ENCODE data around the gene DYNLL1. TPM values are rescaled to one million over a fixed set of nuclear protein-coding genes. Genes with fewer than 3 reads are reported as not detected.

The DYNLL1 gene
- total RNA-seq, 4 donors from 2014 or later = 310 to 529 (median 388) TPM

DNA sequence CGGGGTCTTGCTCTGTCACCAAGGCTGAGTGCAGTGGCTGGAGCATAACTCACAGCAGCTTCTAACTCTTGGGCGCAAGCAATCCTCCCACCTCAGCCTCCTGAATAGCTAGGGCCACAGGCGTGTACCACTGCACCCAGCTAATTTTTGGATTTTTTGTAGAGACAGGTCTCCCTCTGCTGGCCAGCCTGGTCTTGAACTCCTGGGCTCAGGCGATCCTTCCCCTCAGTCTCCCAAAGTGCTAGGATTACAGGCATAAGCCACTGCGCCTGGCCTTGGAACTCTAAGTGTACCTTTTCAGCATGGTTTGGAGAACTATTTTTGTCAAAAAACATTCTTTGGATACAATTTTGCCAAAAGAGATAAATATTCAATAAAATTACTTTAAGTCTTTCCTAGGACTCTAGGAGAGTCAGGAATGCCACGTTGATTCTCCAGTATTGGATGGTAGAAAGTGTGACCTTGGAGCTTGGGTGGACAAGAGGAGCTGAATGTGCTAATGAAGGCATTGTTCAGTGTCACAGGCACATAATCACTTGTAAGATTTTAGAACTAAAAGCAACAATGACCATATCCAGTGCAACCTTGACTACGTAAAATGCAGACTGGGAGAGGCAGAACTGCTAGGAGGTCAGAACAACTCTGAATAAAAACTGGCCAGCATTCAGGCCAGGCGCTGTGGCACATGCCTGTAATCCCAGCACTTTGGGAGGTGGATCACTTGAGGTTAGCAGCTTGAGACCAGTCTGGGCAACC lies 29.2 kb upstream of the DYNLL1 start:
- TF ChIP-seq, protein P1, sequence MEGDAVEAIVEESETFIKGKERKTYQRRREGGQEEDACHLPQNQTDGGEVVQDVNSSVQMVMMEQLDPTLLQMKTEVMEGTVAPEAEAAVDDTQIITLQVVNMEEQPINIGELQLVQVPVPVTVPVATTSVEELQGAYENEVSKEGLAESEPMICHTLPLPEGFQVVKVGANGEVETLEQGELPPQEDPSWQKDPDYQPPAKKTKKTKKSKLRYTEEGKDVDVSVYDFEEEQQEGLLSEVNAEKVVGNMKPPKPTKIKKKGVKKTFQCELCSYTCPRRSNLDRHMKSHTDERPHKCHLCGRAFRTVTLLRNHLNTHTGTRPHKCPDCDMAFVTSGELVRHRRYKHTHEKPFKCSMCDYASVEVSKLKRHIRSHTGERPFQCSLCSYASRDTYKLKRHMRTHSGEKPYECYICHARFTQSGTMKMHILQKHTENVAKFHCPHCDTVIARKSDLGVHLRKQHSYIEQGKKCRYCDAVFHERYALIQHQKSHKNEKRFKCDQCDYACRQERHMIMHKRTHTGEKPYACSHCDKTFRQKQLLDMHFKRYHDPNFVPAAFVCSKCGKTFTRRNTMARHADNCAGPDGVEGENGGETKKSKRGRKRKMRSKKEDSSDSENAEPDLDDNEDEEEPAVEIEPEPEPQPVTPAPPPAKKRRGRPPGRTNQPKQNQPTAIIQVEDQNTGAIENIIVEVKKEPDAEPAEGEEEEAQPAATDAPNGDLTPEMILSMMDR (IDR thresholded peaks at IDR 0.05) = no peak
- TF ChIP-seq POLR2A (IDR thresholded peaks at IDR 0.05) = no peak
- WGBS, 2 donors = 60 to 61% methylated on average over 8 of the region's 8 CpGs
- no peak for DNase-seq (ENCODE audit: low spot score in 2 of 2)
- no peak overlapping the region for H3K4me3 ChIP-seq (ENCODE audit: low read depth, poor library complexity, severe bottlenecking)
- intact Hi-C loops (cut with DNase I; ENCODE audit: low total_unique reads) = no loop called here

DNA sequence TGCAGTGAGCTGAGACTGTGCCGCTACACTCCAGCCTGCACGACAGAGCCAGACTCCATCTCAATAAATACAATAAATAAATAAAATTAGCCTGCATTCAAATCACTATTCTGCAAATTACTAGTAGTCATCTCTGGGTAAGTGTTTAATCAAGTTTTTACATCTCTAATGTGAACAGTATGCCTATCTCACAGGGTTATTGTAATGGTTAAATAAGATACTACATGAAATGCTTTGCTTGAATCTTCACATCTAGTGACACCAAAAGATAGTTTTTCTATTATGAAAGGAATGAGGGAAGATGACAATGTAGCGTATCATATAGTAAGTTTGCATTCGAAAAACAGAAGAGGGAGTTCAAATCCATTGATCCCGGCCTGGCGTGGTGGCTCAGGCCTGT lies 28.5 kb upstream of the DYNLL1 start:
- TF ChIP-seq POLR2A (IDR thresholded peaks at IDR 0.05) = no peak
- TF ChIP-seq, protein P1 (IDR thresholded peaks at IDR 0.05) = no peak
- WGBS, 2 donors = 90% methylated on average over 6 of the region's 6 CpGs
- intact Hi-C loops (cut with DNase I; ENCODE audit: low total_unique reads) = no loop called here
- no peak overlapping the region for H3K4me3 ChIP-seq (ENCODE audit: low read depth, poor library complexity, severe bottlenecking)
- DNase-seq (ENCODE audit: low spot score in 2 of 2) = no peak

DNA sequence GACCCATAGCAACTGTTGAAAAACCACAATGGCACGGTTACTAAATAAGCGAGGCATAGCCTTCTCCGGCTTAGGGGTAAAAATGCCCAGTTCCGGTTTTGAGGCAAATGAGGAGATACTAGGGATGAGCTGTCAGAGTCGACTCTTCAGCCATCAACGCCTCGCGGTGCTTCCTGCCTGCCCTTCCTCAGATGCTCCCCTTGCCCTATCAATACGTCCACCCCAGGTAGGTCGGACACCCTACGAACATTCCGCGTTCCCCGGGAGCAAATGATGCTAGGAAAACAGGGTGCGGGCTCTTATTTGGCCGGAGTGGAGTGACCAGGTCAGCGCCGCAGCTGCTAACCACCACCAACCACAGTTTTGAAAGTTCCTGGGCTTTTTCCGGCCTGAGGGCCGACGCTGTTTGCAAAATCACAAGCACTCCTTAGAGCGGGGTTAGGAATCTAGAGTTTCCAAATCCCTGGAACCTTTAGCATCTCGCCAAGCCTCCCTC lies 27.5 kb upstream of the DYNLL1 start:
- 2 to 9% methylated on average over 9 to 23 of the region's 23 CpGs for WGBS, 2 donors
- peak in 1 of 2 donors; percentile 84 for DNase-seq (ENCODE audit: low spot score in 2 of 2)
- intact Hi-C loops (cut with DNase I; ENCODE audit: low total_unique reads) = no loop called here

DNA sequence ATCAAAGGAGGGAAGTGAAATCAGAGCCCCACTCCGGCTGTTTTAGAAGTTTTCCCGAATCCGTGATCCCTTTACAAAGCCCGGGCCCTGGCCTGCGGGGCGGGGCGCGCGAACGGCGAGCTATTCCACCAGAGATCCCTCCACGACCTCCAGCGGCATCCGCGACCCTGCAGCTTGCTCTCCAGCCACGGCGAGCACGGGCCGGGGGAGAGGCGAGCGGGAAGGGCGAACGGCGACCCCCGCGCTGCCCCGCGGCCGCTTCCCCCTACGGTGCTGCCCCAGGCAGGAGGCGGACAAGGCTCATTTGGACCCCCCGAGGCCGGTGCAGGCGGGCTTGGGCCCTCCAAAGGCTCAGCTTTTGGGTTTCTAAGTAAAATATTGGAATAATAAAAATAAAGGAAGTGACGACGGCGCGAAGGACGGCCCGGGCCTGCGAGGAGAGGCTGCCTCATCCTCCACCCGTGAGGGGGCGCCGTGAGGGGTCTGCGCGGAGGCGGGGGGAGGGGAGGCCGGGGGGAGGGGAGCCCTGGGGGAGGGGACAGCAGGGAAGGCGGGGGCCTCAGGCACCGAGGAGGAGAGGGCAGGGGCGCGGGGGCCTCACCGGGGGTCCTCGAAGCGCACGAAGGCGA lies 27.0 kb upstream of the DYNLL1 start:
- peak overlapping the region; percentile 86 for H3K4me3 ChIP-seq (ENCODE audit: low read depth, poor library complexity, severe bottlenecking)
- no peak for TF ChIP-seq POLR2A (IDR thresholded peaks at IDR 0.05)
- TF ChIP-seq, protein P1 (IDR thresholded peaks at IDR 0.05) = no peak
- DNase-seq (ENCODE audit: low spot score in 2 of 2) = peak in 1 of 2 donors; percentile 88
- 0 to 2% methylated on average over 32 to 49 of the region's 57 CpGs for WGBS, 2 donors
- intact Hi-C loops (cut with DNase I; ENCODE audit: low total_unique reads) = no loop called here

More for the DNA sequence above, 27.5 kb upstream of the DYNLL1 start:
- TF ChIP-seq, protein P1 (IDR thresholded peaks at IDR 0.05) = no peak
- no peak for TF ChIP-seq POLR2A (IDR thresholded peaks at IDR 0.05)
- H3K4me3 ChIP-seq (ENCODE audit: low read depth, poor library complexity, severe bottlenecking) = peak overlapping the region; percentile 86

DNA sequence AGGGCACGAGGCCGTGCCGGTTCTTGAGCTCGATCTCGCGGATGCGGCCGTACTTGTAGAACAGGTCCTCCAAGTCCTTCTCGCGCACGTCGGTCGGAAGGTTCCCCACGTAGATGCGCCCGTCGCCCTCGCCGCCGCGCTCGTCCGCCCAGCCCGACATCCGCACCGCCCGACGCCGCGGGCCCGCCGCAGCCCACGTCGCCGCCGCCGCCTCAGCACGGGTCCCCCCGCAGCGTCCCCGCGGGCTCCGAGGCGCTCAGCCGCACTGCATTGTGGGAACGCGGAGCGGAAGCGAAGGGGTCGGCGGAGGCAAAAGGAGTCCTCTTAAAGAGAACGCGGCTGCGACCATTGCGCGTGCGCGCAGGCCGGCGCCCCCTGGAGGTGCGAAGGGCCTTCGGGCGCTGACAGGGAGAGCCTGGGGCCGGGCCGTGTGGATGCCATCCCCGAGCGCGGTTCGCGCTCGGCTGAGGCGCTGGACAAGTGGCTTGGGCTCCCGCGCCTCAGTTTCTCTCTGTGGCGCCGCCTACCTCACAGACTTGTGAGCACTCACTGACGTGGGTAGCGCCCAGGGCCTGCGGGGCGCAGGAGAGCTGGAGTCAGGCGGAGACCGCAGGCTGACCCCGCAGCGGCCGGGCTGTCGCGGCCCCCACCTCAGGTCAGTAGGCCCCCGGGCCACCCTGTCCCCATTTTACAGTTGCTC lies 26.3 kb upstream of the DYNLL1 start, which contains the start of gene SRSF9:
SRSF9 (minus strand) TSS at position 299 of the 700 bp plus-strand sequence; CDS start at position 160, 139 bp downstream.
- DNase-seq (ENCODE audit: low spot score in 2 of 2) = peak; percentile 91 to 98
- WGBS, 2 donors = 1% methylated on average over 15 to 22 of the region's 88 CpGs
- TF ChIP-seq, protein P1 (IDR thresholded peaks at IDR 0.05) = peak in 1 of 3 donors; percentile 69
- peak in 1 of 2 donors; percentile 21 for TF ChIP-seq POLR2A (IDR thresholded peaks at IDR 0.05)
- intact Hi-C loops (cut with DNase I; ENCODE audit: low total_unique reads) = no loop called here
- peak within 1 kb of the TSS; percentile 86 for H3K4me3 ChIP-seq (ENCODE audit: low read depth, poor library complexity, severe bottlenecking)
